ENCODE measurements around the gene ATAD2B.

DNA sequence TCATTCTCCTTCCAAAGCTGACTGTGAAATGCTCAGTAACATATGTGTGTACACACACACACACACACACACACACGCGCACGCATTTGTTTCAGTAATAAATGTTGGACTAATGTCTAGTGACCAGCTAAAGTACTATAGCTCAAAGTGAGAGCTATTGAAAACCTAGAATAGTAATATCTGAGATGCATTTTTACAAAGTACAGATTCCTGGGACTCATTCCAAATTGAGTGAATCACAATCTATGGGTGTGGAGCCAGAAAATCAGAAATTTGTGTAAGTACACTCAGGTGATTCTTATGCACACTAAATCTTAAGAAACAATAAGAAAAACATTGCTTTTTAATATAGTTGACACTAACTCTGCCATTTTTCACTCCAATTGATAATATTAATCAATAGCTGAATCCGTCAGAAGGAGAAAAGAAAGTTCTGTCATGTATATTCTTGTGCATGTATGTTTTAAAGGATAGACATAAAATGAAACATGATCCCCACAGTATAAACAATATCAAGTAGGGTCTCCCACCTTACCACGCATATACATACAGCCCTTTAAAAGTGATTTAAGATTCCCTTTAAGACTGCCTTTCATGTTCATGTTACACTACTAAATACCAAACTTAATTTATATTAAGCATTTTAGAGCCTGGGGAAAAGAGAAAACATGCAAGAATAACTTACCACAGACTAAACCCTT, 123.5 kb downstream of the ATAD2B start:
- TF ChIP-seq, protein P1, sequence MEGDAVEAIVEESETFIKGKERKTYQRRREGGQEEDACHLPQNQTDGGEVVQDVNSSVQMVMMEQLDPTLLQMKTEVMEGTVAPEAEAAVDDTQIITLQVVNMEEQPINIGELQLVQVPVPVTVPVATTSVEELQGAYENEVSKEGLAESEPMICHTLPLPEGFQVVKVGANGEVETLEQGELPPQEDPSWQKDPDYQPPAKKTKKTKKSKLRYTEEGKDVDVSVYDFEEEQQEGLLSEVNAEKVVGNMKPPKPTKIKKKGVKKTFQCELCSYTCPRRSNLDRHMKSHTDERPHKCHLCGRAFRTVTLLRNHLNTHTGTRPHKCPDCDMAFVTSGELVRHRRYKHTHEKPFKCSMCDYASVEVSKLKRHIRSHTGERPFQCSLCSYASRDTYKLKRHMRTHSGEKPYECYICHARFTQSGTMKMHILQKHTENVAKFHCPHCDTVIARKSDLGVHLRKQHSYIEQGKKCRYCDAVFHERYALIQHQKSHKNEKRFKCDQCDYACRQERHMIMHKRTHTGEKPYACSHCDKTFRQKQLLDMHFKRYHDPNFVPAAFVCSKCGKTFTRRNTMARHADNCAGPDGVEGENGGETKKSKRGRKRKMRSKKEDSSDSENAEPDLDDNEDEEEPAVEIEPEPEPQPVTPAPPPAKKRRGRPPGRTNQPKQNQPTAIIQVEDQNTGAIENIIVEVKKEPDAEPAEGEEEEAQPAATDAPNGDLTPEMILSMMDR (IDR thresholded peaks at IDR 0.05), result no peak
- TF ChIP-seq POLR2A (IDR thresholded peaks at IDR 0.05), result no peak
